GM23248 (cell line): Measurements from ENCODE around the gene NYAP1.

Source experiments
- EZH2 ChIP-seq: fragments of 200-600 bp; sonication (generic); IDR thresholded peaks from 2 replicates; pipeline ENCODE4 v1.6.1; 2018; ENCODE audit warnings: antibody characterized with exemption, mild to moderate bottlenecking; ENCODE audit not compliant: insufficient read depth, poor library complexity, severe bottlenecking
- EZH2phosphoT487 ChIP-seq: fragments of 200-600 bp; sonication (generic); IDR thresholded peaks from 2 replicates; pipeline ENCODE4 v1.6.1; 2018; ENCODE audit warnings: antibody characterized with exemption, moderate library complexity, mild to moderate bottlenecking, low read depth; ENCODE audit not compliant: insufficient read depth

DNA sequence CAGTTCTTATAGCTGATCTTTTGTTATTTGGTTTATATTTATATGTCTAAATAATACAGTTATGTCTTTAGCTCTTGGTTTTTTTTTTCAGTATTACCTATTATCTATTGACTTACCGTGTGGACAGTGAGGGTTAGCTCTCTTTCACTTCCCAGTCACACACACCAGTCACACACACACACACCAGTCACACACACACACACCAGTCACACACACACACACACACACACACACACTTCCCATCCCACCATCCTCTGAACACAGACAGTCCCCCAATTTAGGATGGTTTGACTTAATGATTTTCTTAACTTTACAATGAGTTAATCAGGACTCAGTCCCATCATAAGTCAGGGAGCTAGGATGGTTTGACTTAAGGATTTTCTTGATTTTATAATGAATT lies 36.4 kb downstream of the NYAP1 start:
- TF ChIP-seq EZH2 (no peak), EZH2phosphoT487 (no peak)
